H9 (cell line): Measurements from ENCODE around the gene POU4F3. TPM values are rescaled to one million over a fixed set of nuclear protein-coding genes. Genes with fewer than 3 reads are reported as not detected.

Source experiments
- DNase-seq: peaks from one replicate; pipeline ENCODE4 v3.0.0-alpha.2; 2017
- H2AFZ ChIP-seq: one replicate; pipeline ENCODE4 v1.6.1; 2013; ENCODE audit warnings: mild to moderate bottlenecking, low read length, control low read depth, moderate library complexity
- H2AK5ac ChIP-seq: 2 replicates; pipeline ENCODE4 v1.6.1; 2013; ENCODE audit warnings: low read length, control low read depth, mixed read lengths; ENCODE audit not compliant: insufficient read length
- H2BK120ac ChIP-seq: one replicate; pipeline ENCODE4 v1.6.1; 2013; ENCODE audit warnings: low read depth, mild to moderate bottlenecking, low read length, control low read depth, inconsistent platforms; ENCODE audit not compliant: poor library complexity, severe bottlenecking
- H2BK12ac ChIP-seq: 2 replicates; pipeline ENCODE4 v1.6.1; 2013; ENCODE audit warnings: low read length, control low read depth, mixed read lengths, low read depth; ENCODE audit not compliant: insufficient read length
- H2BK15ac ChIP-seq: 2 replicates; pipeline ENCODE4 v1.6.1; 2013; ENCODE audit warnings: low read depth, low read length, control low read depth
- H2BK20ac ChIP-seq: one replicate; pipeline ENCODE4 v1.6.1; 2013; ENCODE audit warnings: low read depth, mild to moderate bottlenecking, low read length, control low read depth, inconsistent platforms; ENCODE audit not compliant: poor library complexity, severe bottlenecking
- H2BK5ac ChIP-seq: 2 replicates; pipeline ENCODE4 v1.6.1; 2013; ENCODE audit warnings: low read length, control low read depth, mixed read lengths; ENCODE audit not compliant: insufficient read length
- H3K14ac ChIP-seq: 2 replicates; pipeline ENCODE4 v1.6.1; 2013; ENCODE audit warnings: low read length, control low read depth; ENCODE audit not compliant: insufficient read depth
- H3K18ac ChIP-seq: 2 replicates; pipeline ENCODE4 v1.6.1; 2013; ENCODE audit warnings: low read depth, mild to moderate bottlenecking, mixed read lengths, low read length, control low read depth; ENCODE audit not compliant: insufficient read length
- H3K23ac ChIP-seq: 2 replicates; pipeline ENCODE4 v1.6.1; 2013; ENCODE audit warnings: low read length, control low read depth, mixed read lengths, low read depth; ENCODE audit not compliant: insufficient read length
- H3K23me2 ChIP-seq: 2 replicates; pipeline ENCODE4 v1.6.1; 2013; ENCODE audit warnings: low read depth, mild to moderate bottlenecking, mixed read lengths, low read length, control low read depth; ENCODE audit not compliant: insufficient read length, poor library complexity, severe bottlenecking
- H3K27ac ChIP-seq: 2 replicates; pipeline ENCODE4 v1.5.1; 2013; ENCODE audit warnings: low read length, control low read depth, mixed read lengths, low read depth; ENCODE audit not compliant: insufficient read length
- H3K27me3 ChIP-seq: 2 replicates; pipeline ENCODE4 v1.6.1; 2013; ENCODE audit warnings: low read length, control low read depth, inconsistent platforms; ENCODE audit not compliant: insufficient read depth
- H3K4ac ChIP-seq: 2 replicates; pipeline ENCODE4 v1.6.1; 2013; ENCODE audit warnings: low read depth, mild to moderate bottlenecking, control low read depth, inconsistent platforms, low read length, moderate library complexity
- H3K4me1 ChIP-seq: 2 replicates; pipeline ENCODE4 v1.6.1; 2013; ENCODE audit warnings: low read length, control low read depth, inconsistent platforms; ENCODE audit not compliant: insufficient read depth
- H3K4me2 ChIP-seq: 2 replicates; pipeline ENCODE4 v1.6.1; 2013; ENCODE audit warnings: low read length, control low read depth, mixed read lengths; ENCODE audit not compliant: insufficient read length, insufficient read depth
- H3K56ac ChIP-seq: 2 replicates; pipeline ENCODE4 v1.6.1; 2013; ENCODE audit warnings: low read depth, mild to moderate bottlenecking, mixed read lengths, low read length, control low read depth; ENCODE audit not compliant: insufficient read length
- H3K79me1 ChIP-seq: 2 replicates; pipeline ENCODE4 v1.6.1; 2013; ENCODE audit warnings: low read depth, mild to moderate bottlenecking, moderate library complexity, low read length, control low read depth, inconsistent platforms; ENCODE audit not compliant: insufficient read depth, poor library complexity, severe bottlenecking
- H3K79me2 ChIP-seq: 2 replicates; pipeline ENCODE4 v1.6.1; 2013; ENCODE audit warnings: low read length, control low read depth, inconsistent platforms; ENCODE audit not compliant: insufficient read depth
- H3K9ac ChIP-seq: 2 replicates; pipeline ENCODE4 v1.6.1; 2013; ENCODE audit warnings: low read length, control low read depth, mixed read lengths; ENCODE audit not compliant: insufficient read length; ENCODE audit errors: extremely low read depth
- H3K9me3 ChIP-seq: one replicate; pipeline ENCODE4 v1.6.1; 2013; ENCODE audit warnings: low read depth, low read length, inconsistent platforms; ENCODE audit not compliant: control insufficient read depth
- H3T11ph ChIP-seq: one replicate; pipeline ENCODE4 v1.6.1; 2013; ENCODE audit warnings: mild to moderate bottlenecking, low read length, control low read depth, inconsistent platforms
- H4K20me1 ChIP-seq: one replicate; pipeline ENCODE4 v1.6.1; 2013; ENCODE audit not compliant: control insufficient read depth, insufficient read length, insufficient read depth
- H4K5ac ChIP-seq: 2 replicates; pipeline ENCODE4 v1.6.1; 2013; ENCODE audit warnings: low read depth, mild to moderate bottlenecking, mixed read lengths, low read length, control low read depth; ENCODE audit not compliant: insufficient read length
- H4K8ac ChIP-seq: replicated peaks from 2 replicates; pipeline ENCODE4 v1.6.1; 2013; ENCODE audit warnings: low read length, control low read depth, mixed read lengths, low read depth; ENCODE audit not compliant: insufficient read length
- H4K91ac ChIP-seq: 2 replicates; pipeline ENCODE4 v1.6.1; 2013; ENCODE audit warnings: low read depth, mild to moderate bottlenecking, moderate library complexity, mixed read lengths, low read length, control low read depth; ENCODE audit not compliant: insufficient read length
- H3K27ac Mint-ChIP-seq, 3 experiments: 2 replicates in 2 of 3; 3 replicates in 1 of 3; pipeline ENCODE4 v1.8.0; 2020 to 2021; ENCODE audit warnings: mixed read lengths in 3 of 3, mild to moderate bottlenecking in 1 of 3, moderate library complexity in 1 of 3
- H3K27me3 Mint-ChIP-seq: 2 replicates; pipeline ENCODE4 v1.8.0; 2021; ENCODE audit warnings: low read depth, mild to moderate bottlenecking, moderate library complexity, mixed read lengths
- H3K36me3 Mint-ChIP-seq, 3 experiments: 2 replicates in 2 of 3; 3 replicates in 1 of 3; pipeline ENCODE4 v1.8.0; 2020 to 2021; ENCODE audit warnings: low read depth in 3 of 3, mixed read lengths in 3 of 3; ENCODE audit not compliant: insufficient read depth in 1 of 3
- H3K4me1 Mint-ChIP-seq, 2 experiments: 2 replicates each; pipeline ENCODE4 v1.8.0; 2020; ENCODE audit warnings: mixed read lengths in 2 of 2
- H3K4me3 Mint-ChIP-seq, 2 experiments: 2 replicates in 1 of 2; 3 replicates in 1 of 2; pipeline ENCODE4 v1.8.0; 2020 to 2021; ENCODE audit warnings: mild to moderate bottlenecking in 2 of 2, mixed read lengths in 2 of 2, moderate library complexity in 1 of 2
- H3K9me3 Mint-ChIP-seq, 2 experiments: 2 replicates in 1 of 2; 3 replicates in 1 of 2; pipeline ENCODE4 v1.8.0; 2020; ENCODE audit warnings: mild to moderate bottlenecking in 2 of 2, mixed read lengths in 2 of 2, moderate library complexity in 1 of 2
- CTCF ChIP-seq: fragments of 200-600 bp; sonication (generic); conservative IDR thresholded peaks from 3 replicates; pipeline ENCODE4 v1.8.0; 2021; ENCODE audit warnings: antibody characterized with exemption, mild to moderate bottlenecking
- WGBS: extraction: QIAGEN DNeasy Blood & Tissue Kit; methylation state at CpG from one replicate; pipeline ENCODE4 v1.1.7; 2013; ENCODE audit warnings: missing lambda C conversion rate, low lambda C conversion rate, mixed read lengths; ENCODE audit not compliant: insufficient read length; ENCODE audit errors: extremely low coverage; 5-methylcytosine and 5-hydroxymethylcytosine counted together
- total RNA-seq: library from RNA; stranded (reverse); gene quantifications from 2 replicates; pipeline ENCODE4 v1.2.1, GENCODE V29; 2021

Gene POU4F3
- total RNA-seq, 1 experiment from 2014 or later = not detected

GRCh38 chr5:146363161-146363874, 24.7 kb downstream of the POU4F3 start:
- H3K27ac ChIP-seq = no peak overlapping the region
- H2AFZ ChIP-seq = no peak overlapping the region
- H2BK12ac ChIP-seq = no peak overlapping the region
- H3K23ac ChIP-seq = no peak overlapping the region
- H4K8ac ChIP-seq = no peak overlapping the region
- H3K56ac ChIP-seq = no peak overlapping the region
- peaks cover 5% of the 10 kb centered on the region; the same call in 1 of the 2 replicates for H3K4me1 ChIP-seq
- no peak overlapping the region for H2BK5ac ChIP-seq
- H3K4me2 ChIP-seq = no peak overlapping the region
- no peak overlapping the region for H3K4ac ChIP-seq
- no peaks in the 10 kb centered on the region for H3K79me1 ChIP-seq
- Mint-ChIP-seq H3K27ac (no peak overlapping the region), H3K27me3 (peaks cover 54% of the 10 kb centered on the region), H3K9me3 (no peaks in the 10 kb centered on the region), H3K4me3 (no peak overlapping the region), H3K4me1 (peaks cover 20 to 23% of the 10 kb centered on the region in 2 experiments), H3K36me3 (no peaks in the 10 kb centered on the region)
- no peak overlapping the region for H2BK15ac ChIP-seq
- no peak for DNase-seq
- no peak overlapping the region for H3T11ph ChIP-seq
- H3K14ac ChIP-seq = no peak overlapping the region
- no peaks in the 10 kb centered on the region for H3K9me3 ChIP-seq
- H3K79me2 ChIP-seq = no peaks in the 10 kb centered on the region
- H2BK120ac ChIP-seq = no peak overlapping the region
- H2BK20ac ChIP-seq = no peak overlapping the region
- no peak overlapping the region for H3K18ac ChIP-seq
- no CpG with 5 or more reads among the region's 7 CpGs for WGBS
- TF ChIP-seq CTCF = no peak
- no peak overlapping the region for H4K91ac ChIP-seq
- no peak overlapping the region for H3K9ac ChIP-seq
- H2AK5ac ChIP-seq = no peak overlapping the region
- H3K23me2 ChIP-seq = no peaks in the 10 kb centered on the region
- H4K20me1 ChIP-seq = no peaks in the 10 kb centered on the region
- no peak overlapping the region for H4K5ac ChIP-seq
- H3K27me3 ChIP-seq = no peaks in the 10 kb centered on the region; the same call in 1 of the 2 replicates
